IMR-90 (cell line): Measurements from ENCODE around the gene SPDYE16. TPM values are rescaled to one million over a fixed set of nuclear protein-coding genes. Genes with fewer than 3 reads are reported as not detected.

Experiments
- microRNA-seq, 2 experiments: library from miRNA; stranded (forward) in 1 of 2; unstranded in 1 of 2; fragments of 10-50 nt in 1 of 2; fragments of <30 nt in 1 of 2; gene quantifications in 1 of 2; microRNA quantifications in 1 of 2; one replicate each; pipeline versions ENCODE3 to v1.1.0; 2013 to 2020; ENCODE audit not compliant: insufficient read depth in 1 of 2, insufficient read length in 1 of 2, unreplicated experiment in 1 of 2
- polyA plus RNA-seq, 3 experiments: library from polyadenylated mRNA; depleted of rRNA; stranded (reverse); fragments of >200 nt; gene quantifications; 2 replicates each; pipeline ENCODE4 v1.2.3, GENCODE V29; 2012; ENCODE audit warnings: low replicate concordance in 1 of 3
- small RNA-seq, 5 experiments: library from RNA; depleted of rRNA; stranded (forward); fragments of <200 nt; gene quantifications; one replicate each; pipeline ENCODE3, GENCODE V24; 2012
- total RNA-seq: library from RNA; depleted of rRNA; stranded (reverse); fragments of >200 nt; gene quantifications from 2 replicates; pipeline ENCODE4 v1.2.3, GENCODE V29; 2012; rRNA removed

SPDYE16 gene
- total and polyA plus RNA-seq, 2 of the 4 experiments (the other 2 are of a cell fraction) = not detected

Small RNA genes lying within 50 kb of the gene (microRNA-seq; reads per million reads assigned to microRNA genes)
- gene RF00019 (ENCODE audit: insufficient read depth, insufficient read length) = not detected

Small RNA genes lying within 50 kb of the gene (small RNA-seq; reads per million reads assigned to genes)
- 0 reads per million in 5 experiments for gene RF00019

Other genes with a start within 250 kb of the SPDYE16 start
- gene HSPB1, start 240.6 kb downstream of the SPDYE16 start, total RNA-seq = 33.2 and 48.6 TPM in 2 replicates
- 1,363 and 1,841 TPM in 2 replicates for gene HSPB1, start 240.6 kb downstream of the SPDYE16 start, polyA plus RNA-seq (2012; rRNA removed)
- 40.1 and 58.6 TPM in 2 replicates for gene YWHAG, start 184.3 kb downstream of the SPDYE16 start, total RNA-seq
- 56.9 and 64.9 TPM in 2 replicates for gene YWHAG, start 184.3 kb downstream of the SPDYE16 start, polyA plus RNA-seq (2012; rRNA removed)
- gene SSC4D, start 133.6 kb downstream of the SPDYE16 start, total RNA-seq = 0.36 and 0.56 TPM in 2 replicates
- 0.63 and 0.70 TPM in 2 replicates for gene SSC4D, start 133.6 kb downstream of the SPDYE16 start, polyA plus RNA-seq (2012; rRNA removed)
- gene ZP3, start 118.3 kb downstream of the SPDYE16 start, total RNA-seq = 0.54 and 0.83 TPM in 2 replicates
- 0.42 and 0.67 TPM in 2 replicates for gene ZP3, start 118.3 kb downstream of the SPDYE16 start, polyA plus RNA-seq (2012; rRNA removed)
- 1.8 and 3.1 TPM in 2 replicates for gene DTX2, start 81.6 kb downstream of the SPDYE16 start, total RNA-seq
- gene DTX2, start 81.6 kb downstream of the SPDYE16 start, polyA plus RNA-seq (2012; rRNA removed) = 7.1 and 7.7 TPM in 2 replicates
- not detected in 2 replicates for gene UPK3B, start 32.7 kb downstream of the SPDYE16 start, total RNA-seq
- gene UPK3B, start 32.7 kb downstream of the SPDYE16 start, polyA plus RNA-seq (2012; rRNA removed) = 0.10 and 0.26 TPM in 2 replicates
- 1.1 and 1.4 TPM in 2 replicates for gene POMZP3, start 84.0 kb upstream of the SPDYE16 start, total RNA-seq
- 4.8 and 5.2 TPM in 2 replicates for gene POMZP3, start 84.0 kb upstream of the SPDYE16 start, polyA plus RNA-seq (2012; rRNA removed)